Progenitor cell of endocrine pancreas (in vitro differentiated cells): ENCODE results near the gene ANO2. TPM values are rescaled to one million over a fixed set of nuclear protein-coding genes. Genes with fewer than 3 reads are reported as not detected.

ENCODE experiments used
- DNase-seq: peaks from one replicate; pipeline ENCODE4 v3.0.0; 2021; ENCODE audit warnings: low spot score; ENCODE audit not compliant: unreplicated experiment
- H3K27ac Mint-ChIP-seq: 2 replicates; pipeline ENCODE4 v1.8.0; 2021; ENCODE audit warnings: mild to moderate bottlenecking, moderate library complexity, mixed read lengths
- H3K27me3 Mint-ChIP-seq: 2 replicates; pipeline ENCODE4 v1.8.0; 2021; ENCODE audit warnings: mixed read lengths
- H3K36me3 Mint-ChIP-seq: 2 replicates; pipeline ENCODE4 v1.8.0; 2022; ENCODE audit warnings: mixed read lengths; ENCODE audit not compliant: insufficient read depth
- H3K4me1 Mint-ChIP-seq: 2 replicates; pipeline ENCODE4 v1.8.0; 2021; ENCODE audit warnings: low read depth, mixed read lengths
- H3K4me3 Mint-ChIP-seq: 2 replicates; pipeline ENCODE4 v1.8.0; 2021; ENCODE audit warnings: low read depth, mild to moderate bottlenecking, moderate library complexity, mixed read lengths
- H3K9me3 Mint-ChIP-seq: 2 replicates; pipeline ENCODE4 v1.8.0; 2021; ENCODE audit warnings: low read depth, mixed read lengths
- CTCF ChIP-seq: fragments of 200-600 bp; sonication (generic); IDR thresholded peaks from one replicate; pipeline ENCODE4 v1.5.0; 2021; ENCODE audit warnings: antibody characterized with exemption, mild to moderate bottlenecking; ENCODE audit not compliant: unreplicated experiment
- total RNA-seq: library from RNA; stranded (reverse); gene quantifications from 2 replicates; pipeline ENCODE4 v1.2.1, GENCODE V29; 2021

ANO2 gene
- total RNA-seq, 1 donor from 2014 or later: 2.8 TPM

DNA sequence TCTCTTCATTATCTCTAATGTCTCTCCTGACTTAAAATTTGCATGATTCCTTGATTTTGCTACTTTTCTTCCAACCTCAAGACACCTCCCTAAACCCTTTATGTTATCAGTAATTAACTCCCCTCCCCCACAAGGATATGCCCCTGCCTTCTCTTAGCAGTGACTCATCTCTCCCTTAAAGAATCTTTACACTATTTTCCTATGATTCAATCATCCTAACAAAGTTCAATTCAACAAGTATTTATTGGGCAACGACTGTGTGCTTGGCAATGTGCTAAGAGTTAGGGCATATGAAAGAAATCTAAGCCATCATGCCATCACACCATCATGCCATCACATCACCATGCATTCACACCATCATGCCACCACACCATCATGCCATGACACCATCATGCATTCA lies 80.1 kb downstream of the ANO2 start:
- Mint-ChIP-seq H3K4me1 (no peaks in the 10 kb centered on the region), H3K9me3 (no peaks in the 10 kb centered on the region), H3K4me3 (no peak overlapping the region), H3K36me3 (no peaks in the 10 kb centered on the region), H3K27ac (no peak overlapping the region), H3K27me3 (peaks cover 5% of the 10 kb centered on the region)
- no peak for TF ChIP-seq CTCF
- no peak for DNase-seq

DNA sequence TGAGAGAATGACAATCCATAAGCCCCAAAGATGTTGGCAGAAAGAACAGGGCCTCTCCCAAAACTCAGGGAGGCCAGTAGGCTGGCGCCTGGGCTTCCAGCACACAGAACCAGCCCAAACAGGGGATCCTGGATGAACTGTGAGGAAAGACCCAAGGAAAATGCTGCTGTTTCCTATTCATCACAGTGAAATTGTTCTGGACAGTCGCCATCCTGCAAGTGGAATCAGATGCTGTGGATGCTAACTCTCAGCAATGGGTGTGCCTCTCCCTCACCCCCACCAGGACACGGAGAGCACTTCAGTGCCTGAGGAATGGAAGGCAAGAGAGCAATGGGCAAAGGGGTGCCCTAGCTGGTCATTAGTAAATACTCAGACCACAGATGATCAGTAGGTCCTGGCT lies 80.8 kb downstream of the ANO2 start:
- no peaks in the 10 kb centered on the region for H3K4me1 Mint-ChIP-seq
- no peak for DNase-seq
- H3K27me3 Mint-ChIP-seq: peaks cover 6% of the 10 kb centered on the region
- H3K4me3 Mint-ChIP-seq: no peak overlapping the region
- H3K36me3 Mint-ChIP-seq: no peaks in the 10 kb centered on the region
- H3K27ac Mint-ChIP-seq: no peak overlapping the region
- no peak for TF ChIP-seq CTCF
- no peaks in the 10 kb centered on the region for H3K9me3 Mint-ChIP-seq

GRCh38 chr12:5861416-5861815 lies 83.6 kb downstream of the ANO2 start:
- Mint-ChIP-seq H3K36me3 (no peaks in the 10 kb centered on the region), H3K27me3 (peaks cover 15% of the 10 kb centered on the region), H3K4me3 (no peak overlapping the region), H3K4me1 (no peaks in the 10 kb centered on the region), H3K9me3 (no peaks in the 10 kb centered on the region), H3K27ac (no peak overlapping the region)
- TF ChIP-seq CTCF: no peak
- no peak for DNase-seq

DNA sequence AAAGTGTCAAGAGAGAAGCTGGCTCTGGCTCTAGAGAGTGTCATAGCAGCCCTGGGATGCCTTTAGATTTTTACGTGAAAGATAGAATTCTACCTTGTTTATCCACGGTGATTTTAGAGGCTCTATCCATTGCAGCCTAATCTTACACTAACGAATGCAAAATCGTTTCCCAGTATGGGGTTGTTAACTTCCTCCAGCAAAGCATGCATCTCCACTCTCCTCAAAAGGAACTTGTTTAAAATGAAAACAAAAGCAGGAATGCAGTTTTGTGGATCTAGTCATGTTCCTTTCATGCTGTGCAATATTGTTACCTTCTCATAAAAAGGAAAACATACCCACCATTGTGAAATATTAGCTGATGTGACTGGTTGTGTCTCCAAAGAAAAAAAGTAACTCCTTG lies 88.4 kb downstream of the ANO2 start:
- Mint-ChIP-seq H3K4me1 (peaks cover 3% of the 10 kb centered on the region), H3K27ac (no peak overlapping the region), H3K27me3 (peaks cover 26% of the 10 kb centered on the region), H3K9me3 (no peaks in the 10 kb centered on the region), H3K4me3 (no peak overlapping the region), H3K36me3 (no peaks in the 10 kb centered on the region)
- TF ChIP-seq CTCF: no peak
- no peak for DNase-seq

DNA sequence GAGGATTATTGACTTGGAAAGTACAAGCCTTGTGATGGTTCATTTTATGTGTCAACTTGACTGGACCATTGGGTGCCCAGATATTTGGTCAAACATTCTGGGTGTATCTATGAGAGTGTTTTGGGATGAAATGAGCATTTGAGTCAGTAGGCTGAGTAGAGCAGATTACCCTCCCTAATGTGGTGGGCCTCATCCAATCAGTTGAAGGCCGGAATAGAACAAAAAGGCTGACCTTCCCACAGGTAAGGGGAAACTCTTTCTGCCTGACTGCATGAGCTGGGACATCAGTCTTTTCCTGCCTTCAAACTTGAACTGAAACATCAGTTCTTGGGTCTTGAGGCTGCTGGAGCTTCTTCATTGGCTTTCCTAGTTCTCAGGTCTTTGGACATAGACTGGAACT lies 98.1 kb downstream of the ANO2 start:
- Mint-ChIP-seq H3K4me3 (no peak overlapping the region), H3K27me3 (no peaks in the 10 kb centered on the region), H3K36me3 (no peaks in the 10 kb centered on the region), H3K9me3 (no peaks in the 10 kb centered on the region), H3K27ac (no peak overlapping the region), H3K4me1 (no peaks in the 10 kb centered on the region)
- DNase-seq: no peak
- TF ChIP-seq CTCF: no peak
